Measurements from ENCODE around the gene ADA. TPM values are rescaled to one million over a fixed set of nuclear protein-coding genes. Genes with fewer than 3 reads are reported as not detected.

Gene ADA
- total RNA-seq, 1 donor from 2014 or later: 19.2 TPM

GRCh38 chr20:44666066-44666465 is 14.6 kb upstream of the ADA start:
- H3K4me3 ChIP-seq (ENCODE audit: low read depth, low read length): no peak overlapping the region
- no peaks in the 10 kb centered on the region for H3K36me3 ChIP-seq (ENCODE audit: control insufficient read depth, insufficient read depth, low read length)
- H3K27me3 ChIP-seq (ENCODE audit: control insufficient read depth, insufficient read depth, low read length): no peaks in the 10 kb centered on the region
- no peak for DNase-seq (ENCODE audit: low read depth)
- TF ChIP-seq CTCF (IDR thresholded peaks at IDR 0.05; ENCODE audit: insufficient read depth, low read length, poor library complexity, severe bottlenecking): no peak

GRCh38 chr20:44664131-44664530 is 12.6 kb upstream of the ADA start:
- no peak for DNase-seq (ENCODE audit: low read depth)
- TF ChIP-seq CTCF (IDR thresholded peaks at IDR 0.05; ENCODE audit: insufficient read depth, low read length, poor library complexity, severe bottlenecking): no peak
- Histone ChIP-seq H3K36me3 (ENCODE audit: control insufficient read depth, insufficient read depth, low read length) (no peaks in the 10 kb centered on the region), H3K4me3 (ENCODE audit: low read depth, low read length) (no peak overlapping the region), H3K27me3 (ENCODE audit: control insufficient read depth, insufficient read depth, low read length) (no peaks in the 10 kb centered on the region)

GRCh38 chr20:44662261-44662660 is 10.8 kb upstream of the ADA start:
- DNase-seq (ENCODE audit: low read depth): no peak
- TF ChIP-seq CTCF (IDR thresholded peaks at IDR 0.05; ENCODE audit: insufficient read depth, low read length, poor library complexity, severe bottlenecking): no peak
- no peaks in the 10 kb centered on the region for H3K27me3 ChIP-seq (ENCODE audit: control insufficient read depth, insufficient read depth, low read length)
- H3K36me3 ChIP-seq (ENCODE audit: control insufficient read depth, insufficient read depth, low read length): no peaks in the 10 kb centered on the region
- H3K4me3 ChIP-seq (ENCODE audit: low read depth, low read length): no peak overlapping the region

GRCh38 chr20:44660581-44660980 is 9.1 kb upstream of the ADA start:
- no peak for DNase-seq (ENCODE audit: low read depth)
- Histone ChIP-seq H3K36me3 (ENCODE audit: control insufficient read depth, insufficient read depth, low read length) (no peaks in the 10 kb centered on the region), H3K27me3 (ENCODE audit: control insufficient read depth, insufficient read depth, low read length) (peaks cover 2% of the 10 kb centered on the region), H3K4me3 (ENCODE audit: low read depth, low read length) (no peak overlapping the region)
- TF ChIP-seq CTCF (IDR thresholded peaks at IDR 0.05; ENCODE audit: insufficient read depth, low read length, poor library complexity, severe bottlenecking): no peak

DNA sequence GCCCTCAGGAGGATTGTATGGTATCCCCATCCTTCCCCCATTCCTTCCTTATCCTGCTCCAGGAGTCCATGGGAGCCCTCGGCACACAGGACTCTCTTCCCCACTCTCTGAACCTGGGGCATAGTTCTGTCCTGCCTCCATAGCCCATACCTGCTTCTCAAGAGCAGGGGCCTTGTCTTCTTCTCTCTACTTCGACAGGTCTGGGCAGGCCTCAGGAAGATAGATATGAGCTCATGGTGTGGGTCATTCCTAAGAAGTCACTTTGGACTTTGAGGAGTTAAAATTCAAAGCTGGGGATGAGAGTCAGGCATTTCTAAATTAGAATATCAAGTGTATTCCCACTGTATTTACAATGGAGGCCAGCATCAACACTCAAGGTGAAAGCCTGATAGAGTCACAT is 8.4 kb upstream of the ADA start:
- TF ChIP-seq CTCF (IDR thresholded peaks at IDR 0.05; ENCODE audit: insufficient read depth, low read length, poor library complexity, severe bottlenecking): no peak
- no peak overlapping the region for H3K4me3 ChIP-seq (ENCODE audit: low read depth, low read length)
- no peak for DNase-seq (ENCODE audit: low read depth)
- peaks cover 4% of the 10 kb centered on the region for H3K27me3 ChIP-seq (ENCODE audit: control insufficient read depth, insufficient read depth, low read length)
- H3K36me3 ChIP-seq (ENCODE audit: control insufficient read depth, insufficient read depth, low read length): no peaks in the 10 kb centered on the region

- DNase-seq (ENCODE audit: low read depth): no peak
- Histone ChIP-seq H3K36me3 (ENCODE audit: control insufficient read depth, insufficient read depth, low read length) (no peaks in the 10 kb centered on the region), H3K27me3 (ENCODE audit: control insufficient read depth, insufficient read depth, low read length) (peaks cover 4% of the 10 kb centered on the region), H3K4me3 (ENCODE audit: low read depth, low read length) (no peak overlapping the region)
- no peak for TF ChIP-seq CTCF (IDR thresholded peaks at IDR 0.05; ENCODE audit: insufficient read depth, low read length, poor library complexity, severe bottlenecking)
These were observed 7.3 kb upstream of the ADA start for GRCh38 chr20:44658810-44659209.

Data from kidney epithelial cell (primary cell).